ENCODE measurements around the gene MGP.

The MGP gene

GRCh38 chr12:14896521-14897169 is 11.0 kb upstream of the MGP start:
- no peak for DNase-seq (ENCODE audit: low read depth)
- TF ChIP-seq, protein P1, sequence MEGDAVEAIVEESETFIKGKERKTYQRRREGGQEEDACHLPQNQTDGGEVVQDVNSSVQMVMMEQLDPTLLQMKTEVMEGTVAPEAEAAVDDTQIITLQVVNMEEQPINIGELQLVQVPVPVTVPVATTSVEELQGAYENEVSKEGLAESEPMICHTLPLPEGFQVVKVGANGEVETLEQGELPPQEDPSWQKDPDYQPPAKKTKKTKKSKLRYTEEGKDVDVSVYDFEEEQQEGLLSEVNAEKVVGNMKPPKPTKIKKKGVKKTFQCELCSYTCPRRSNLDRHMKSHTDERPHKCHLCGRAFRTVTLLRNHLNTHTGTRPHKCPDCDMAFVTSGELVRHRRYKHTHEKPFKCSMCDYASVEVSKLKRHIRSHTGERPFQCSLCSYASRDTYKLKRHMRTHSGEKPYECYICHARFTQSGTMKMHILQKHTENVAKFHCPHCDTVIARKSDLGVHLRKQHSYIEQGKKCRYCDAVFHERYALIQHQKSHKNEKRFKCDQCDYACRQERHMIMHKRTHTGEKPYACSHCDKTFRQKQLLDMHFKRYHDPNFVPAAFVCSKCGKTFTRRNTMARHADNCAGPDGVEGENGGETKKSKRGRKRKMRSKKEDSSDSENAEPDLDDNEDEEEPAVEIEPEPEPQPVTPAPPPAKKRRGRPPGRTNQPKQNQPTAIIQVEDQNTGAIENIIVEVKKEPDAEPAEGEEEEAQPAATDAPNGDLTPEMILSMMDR (IDR thresholded peaks at IDR 0.05; ENCODE audit: control insufficient read depth, extremely low read depth, insufficient read depth): no peak
- H3K4me3 ChIP-seq (ENCODE audit: low read depth, low read length): no peak overlapping the region

- no peak for DNase-seq (ENCODE audit: low read depth)
- TF ChIP-seq, protein P1 (IDR thresholded peaks at IDR 0.05; ENCODE audit: control insufficient read depth, extremely low read depth, insufficient read depth): no peak
- no peak overlapping the region for H3K4me3 ChIP-seq (ENCODE audit: low read depth, low read length)
Observed at GRCh38 chr12:14893506-14894250, 8.0 kb upstream of the MGP start.

GRCh38 chr12:14892726-14893505 is 7.3 kb upstream of the MGP start:
- TF ChIP-seq, protein P1 (IDR thresholded peaks at IDR 0.05; ENCODE audit: control insufficient read depth, extremely low read depth, insufficient read depth): peak; percentile 30
- no peak for DNase-seq (ENCODE audit: low read depth)
- H3K4me3 ChIP-seq (ENCODE audit: low read depth, low read length): no peak overlapping the region

DNA sequence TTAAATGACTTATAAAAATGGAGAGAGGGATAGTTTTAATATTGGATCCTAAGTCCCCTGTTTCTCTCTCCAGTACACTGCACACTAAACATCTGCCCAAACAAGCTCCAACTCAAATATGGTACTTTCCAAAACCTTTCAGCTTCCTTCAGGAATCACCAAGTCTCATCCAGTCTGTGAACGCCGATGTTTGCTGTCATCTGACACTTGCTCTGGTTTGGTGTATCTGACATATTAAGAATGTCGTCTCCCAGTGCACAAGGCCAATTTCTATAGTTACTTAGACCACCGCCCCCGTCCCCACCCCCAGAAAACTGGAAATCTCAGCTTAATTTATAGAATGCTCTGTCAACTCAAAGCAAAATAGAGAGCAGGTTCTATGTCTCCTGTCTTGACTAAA is 5.0 kb upstream of the MGP start:
- no peak overlapping the region for H3K4me3 ChIP-seq (ENCODE audit: low read depth, low read length)
- TF ChIP-seq, protein P1 (IDR thresholded peaks at IDR 0.05; ENCODE audit: control insufficient read depth, extremely low read depth, insufficient read depth): no peak
- DNase-seq (ENCODE audit: low read depth): no peak

GRCh38 chr12:14886271-14886670 is 617 bp upstream of the MGP start:
- TF ChIP-seq, protein P1 (IDR thresholded peaks at IDR 0.05; ENCODE audit: control insufficient read depth, extremely low read depth, insufficient read depth): no peak
- no peak for DNase-seq (ENCODE audit: low read depth)
- no peak overlapping the region for H3K4me3 ChIP-seq (ENCODE audit: low read depth, low read length)

DNA sequence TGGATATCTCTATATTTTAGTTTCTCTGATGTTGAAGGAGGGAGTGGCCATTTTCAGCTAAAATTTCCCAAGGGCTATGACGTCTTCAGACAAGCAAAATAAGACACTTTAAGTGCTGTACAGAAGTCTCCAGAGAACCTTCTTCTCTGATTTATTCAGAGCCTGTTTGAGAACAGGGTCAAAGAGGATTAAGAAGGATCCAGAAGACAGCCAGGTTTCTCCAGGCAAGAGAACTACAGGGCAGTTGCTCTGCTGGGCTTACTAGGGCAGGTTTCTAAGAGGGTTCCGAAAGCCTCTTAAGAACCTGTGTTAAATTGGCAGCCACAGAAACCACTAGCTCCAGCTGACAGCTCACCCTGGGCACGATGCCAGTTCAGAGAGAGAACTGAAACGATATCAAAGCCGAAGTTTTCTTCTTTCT is 1.2 kb downstream of the MGP start:
- no peak overlapping the region for H3K4me3 ChIP-seq (ENCODE audit: low read depth, low read length)
- TF ChIP-seq, protein P1 (IDR thresholded peaks at IDR 0.05; ENCODE audit: control insufficient read depth, extremely low read depth, insufficient read depth): no peak
- DNase-seq (ENCODE audit: low read depth): peak; percentile 36

Data from LNCaP clone FGC (cell line).